Ovary (tissue), 9 donors: Measurements from ENCODE around the gene SMIM38. TPM values are rescaled to one million over a fixed set of nuclear protein-coding genes. Genes with fewer than 3 reads are reported as not detected.

ENCODE experiments used
- DNase-seq, 5 donors: peaks; one replicate each; pipeline ENCODE4 v3.0.0-alpha.2; 2019 to 2020
- H3K27ac ChIP-seq, 2 donors: fragments of 200-600 bp; one replicate each; pipeline versions ENCODE4 v1.5.1 to v1.8.0; 2019 to 2022
- H3K27me3 ChIP-seq: fragments of 200-600 bp; one replicate; pipeline ENCODE4 v1.8.0; 2022
- H3K36me3 ChIP-seq: fragments of 200-600 bp; sonication (generic); one replicate; pipeline ENCODE4 v1.5.1; 2019
- H3K4me1 ChIP-seq: one replicate; pipeline ENCODE4 v1.8.1; 2013; ENCODE audit warnings: mild to moderate bottlenecking, moderate library complexity; ENCODE audit not compliant: insufficient read depth
- H3K4me3 ChIP-seq: fragments of 200-600 bp; sonication (generic); one replicate; pipeline ENCODE4 v1.5.1; 2017
- H3K9me3 ChIP-seq, 2 donors: fragments of 200-600 bp in 1 of 2; sonication (generic) in 1 of 2; one replicate each; pipeline versions ENCODE4 v1.5.1 to v1.8.1; 2013 to 2019; ENCODE audit warnings: mild to moderate bottlenecking in 1 of 2, moderate library complexity in 1 of 2
- EP300 ChIP-seq: sonication (generic); formaldehyde crosslinking; IDR thresholded peaks from one replicate; pipeline ENCODE4 v1.6.1; 2017; ENCODE audit warnings: antibody characterized with exemption
- POLR2A ChIP-seq: fragments of 450-650 bp; IDR thresholded peaks from one replicate; pipeline ENCODE4 v1.6.1; 2017; ENCODE audit warnings: antibody characterized with exemption, mild to moderate bottlenecking, moderate library complexity
- WGBS, 3 donors: extraction: QIAGEN DNeasy Blood & Tissue Kit in 1 of 3; methylation state at CpG; one replicate each; pipeline versions ENCODE4 v1.1.5 to v1.1.7; 2013 to 2017; 5-methylcytosine and 5-hydroxymethylcytosine counted together
- intact Hi-C, 4 donors: fragments of 100-400 bp; cut with DNase I; formaldehyde crosslinking; loops; one replicate each; pipeline versions ENCODE4 v1.11.0 to v1.15.1; 2022 to 2023
- polyA plus RNA-seq, 2 donors: library from polyadenylated mRNA; stranded (reverse); fragments of 200-250 nt in 1 of 2; fragments of 350-450 nt in 1 of 2; fragmentation: Illumina TruSeq in 1 of 2; extraction: RNeasy Lipid Tissue Mini Kit (QIAGEN cat#74804) in 1 of 2; gene quantifications; one replicate each; pipeline ENCODE4 v1.2.3, GENCODE V29; 2013 to 2014
- total RNA-seq, 7 donors: library from RNA; depleted of rRNA in 2 of 7; stranded (reverse); fragments of >200 nt in 2 of 7; fragmentation: NEBNext Ultra II Directional in 3 of 7; extraction: Animal tissue kit (Norgen Biotek cat#: 25700) in 3 of 7; gene quantifications; one replicate each; pipeline versions ENCODE4 v1.1.0 to v1.2.4, GENCODE V29; 2016 to 2023
- TF ChIP-seq, protein P1 (sequence below), 3 donors: fragments of 450-650 bp in 2 of 3; fragments of 200-600 bp in 1 of 3; IDR thresholded peaks; one replicate each; pipeline versions ENCODE4 v1.5.1 to v1.8.0; 2016 to 2022; ENCODE audit warnings: antibody characterized with exemption in 3 of 3, mild to moderate bottlenecking in 1 of 3
- donor health status: DM: no; HTN: no; CAD: no; lungs with moderate emphysema.
- donor health status: DM: no; HTN: no; CAD: no.
- donor health status: Bipolar disorder and iron deficiency.
- donor health status: DM: yes; HTN: yes; CAD: no.
- donor health status: DM: no; HTN: no; CAD: no.
- donor health status: DM: yes; HTN: yes; CAD: no.

Gene SMIM38
- total and polyA plus RNA-seq, 9 donors: 0.43 to 6.3 (median 2.1) TPM

GRCh38 chr11:69166218-69167115, 10.7 kb downstream of the SMIM38 start:
- Histone ChIP-seq H3K4me1 (no peaks in the 10 kb centered on the region), H3K9me3 (no peaks in the 10 kb centered on the region), H3K4me3 (no peak overlapping the region), H3K36me3 (no peaks in the 10 kb centered on the region), H3K27ac (no peak overlapping the region), H3K27me3 (no peaks in the 10 kb centered on the region)
- TF ChIP-seq EP300 (no peak), POLR2A (no peak)
- TF ChIP-seq, protein P1, sequence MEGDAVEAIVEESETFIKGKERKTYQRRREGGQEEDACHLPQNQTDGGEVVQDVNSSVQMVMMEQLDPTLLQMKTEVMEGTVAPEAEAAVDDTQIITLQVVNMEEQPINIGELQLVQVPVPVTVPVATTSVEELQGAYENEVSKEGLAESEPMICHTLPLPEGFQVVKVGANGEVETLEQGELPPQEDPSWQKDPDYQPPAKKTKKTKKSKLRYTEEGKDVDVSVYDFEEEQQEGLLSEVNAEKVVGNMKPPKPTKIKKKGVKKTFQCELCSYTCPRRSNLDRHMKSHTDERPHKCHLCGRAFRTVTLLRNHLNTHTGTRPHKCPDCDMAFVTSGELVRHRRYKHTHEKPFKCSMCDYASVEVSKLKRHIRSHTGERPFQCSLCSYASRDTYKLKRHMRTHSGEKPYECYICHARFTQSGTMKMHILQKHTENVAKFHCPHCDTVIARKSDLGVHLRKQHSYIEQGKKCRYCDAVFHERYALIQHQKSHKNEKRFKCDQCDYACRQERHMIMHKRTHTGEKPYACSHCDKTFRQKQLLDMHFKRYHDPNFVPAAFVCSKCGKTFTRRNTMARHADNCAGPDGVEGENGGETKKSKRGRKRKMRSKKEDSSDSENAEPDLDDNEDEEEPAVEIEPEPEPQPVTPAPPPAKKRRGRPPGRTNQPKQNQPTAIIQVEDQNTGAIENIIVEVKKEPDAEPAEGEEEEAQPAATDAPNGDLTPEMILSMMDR (IDR thresholded peaks at IDR 0.05): no peak
- intact Hi-C loops: no loop called here
- no peak for DNase-seq
- WGBS, 3 donors: 39 to 41% (median 40%) methylated on average over 21 of the region's 21 CpGs

DNA sequence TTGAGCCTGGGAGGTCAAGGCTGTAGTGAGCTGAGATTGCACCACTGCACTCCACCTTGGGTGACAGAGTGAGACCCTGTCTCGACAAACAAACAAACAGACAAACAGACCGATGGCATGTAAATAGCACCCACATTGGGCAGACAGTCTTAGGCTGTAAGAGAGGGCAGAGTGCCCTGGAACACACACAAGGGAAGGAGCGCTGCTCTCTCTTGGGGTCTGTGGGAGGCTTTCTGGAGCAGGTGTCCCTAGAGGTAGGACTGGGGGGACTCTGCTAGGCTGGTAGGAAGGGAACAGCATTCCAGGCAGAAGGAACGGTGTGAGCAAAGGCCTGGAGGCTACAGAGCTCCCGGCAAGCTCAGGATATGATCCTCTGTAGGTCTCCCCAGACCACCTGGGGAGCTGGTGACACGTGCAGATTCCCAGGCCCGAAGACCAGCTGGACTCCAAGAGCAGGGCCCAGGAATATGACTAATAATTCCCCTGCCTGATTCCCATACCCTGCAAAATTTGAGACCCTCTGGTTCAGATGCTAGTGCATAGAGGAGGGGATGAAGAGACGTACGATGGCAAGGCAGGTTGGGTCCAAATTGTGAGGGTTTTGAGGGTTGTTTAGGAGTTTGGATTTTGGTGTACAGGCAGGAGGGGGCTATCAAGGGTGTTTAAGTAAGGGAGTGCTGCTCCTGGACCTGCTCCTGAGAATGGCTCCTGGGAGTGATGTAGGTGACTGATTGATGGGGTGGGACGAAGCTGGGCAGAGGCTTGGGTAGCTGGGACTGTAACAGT, 11.6 kb downstream of the SMIM38 start:
- Histone ChIP-seq H3K27me3 (no peaks in the 10 kb centered on the region), H3K4me1 (no peaks in the 10 kb centered on the region), H3K27ac (no peak overlapping the region), H3K36me3 (no peaks in the 10 kb centered on the region), H3K4me3 (no peak overlapping the region), H3K9me3 (no peaks in the 10 kb centered on the region)
- intact Hi-C loops: no loop called here
- TF ChIP-seq POLR2A: no peak
- TF ChIP-seq, protein P1 (IDR thresholded peaks at IDR 0.05): no peak
- no peak for TF ChIP-seq EP300
- WGBS, 3 donors: 69 to 79% (median 75%) methylated on average over 10 of the region's 10 CpGs
- no peak for DNase-seq

DNA sequence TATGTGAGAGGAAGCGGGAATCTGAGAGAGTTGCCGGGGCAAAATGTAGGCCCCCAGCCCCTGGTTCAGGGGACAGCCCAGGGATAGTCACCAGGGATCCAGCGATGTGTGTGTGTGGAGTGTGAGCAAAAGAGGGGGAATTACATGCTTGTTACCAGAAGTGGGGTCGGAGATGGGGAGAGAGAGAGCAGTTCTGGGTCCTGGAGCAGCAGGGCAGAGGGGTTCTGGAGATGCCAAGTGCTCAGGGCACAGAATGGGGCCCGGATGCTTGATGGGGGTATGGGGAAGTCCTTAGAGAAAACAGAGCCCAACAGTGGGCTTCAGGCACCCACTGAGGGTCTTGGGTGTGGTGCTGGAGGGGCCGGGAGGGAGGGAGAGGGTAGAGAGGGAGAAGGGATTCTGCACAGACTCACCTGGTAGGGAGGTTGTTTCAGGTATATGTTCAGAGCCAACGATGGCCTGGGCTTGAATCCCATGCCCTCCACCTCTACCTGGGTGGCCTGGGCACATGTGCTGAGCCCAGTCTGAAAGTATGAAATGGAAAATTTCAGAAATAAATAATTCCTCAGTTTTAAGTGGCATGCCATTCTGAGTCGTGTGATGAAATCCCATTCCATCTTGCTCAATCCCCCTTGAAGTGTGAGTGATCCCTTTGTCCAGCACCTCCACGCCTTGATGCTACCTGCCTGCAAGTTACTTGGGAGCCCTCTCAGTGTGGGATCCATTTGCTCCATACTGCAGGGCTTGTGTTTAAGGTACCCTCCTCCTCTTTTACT, 12.4 kb downstream of the SMIM38 start:
- Histone ChIP-seq H3K9me3 (no peaks in the 10 kb centered on the region), H3K27me3 (no peaks in the 10 kb centered on the region), H3K4me3 (no peak overlapping the region), H3K27ac (no peak overlapping the region), H3K4me1 (no peaks in the 10 kb centered on the region), H3K36me3 (no peaks in the 10 kb centered on the region)
- no peak for TF ChIP-seq POLR2A
- no peak for TF ChIP-seq EP300
- TF ChIP-seq, protein P1 (IDR thresholded peaks at IDR 0.05): no peak
- DNase-seq: no peak
- 68 to 82% (median 74%) methylated on average over 9 of the region's 9 CpGs for WGBS, 3 donors
- intact Hi-C loops: no loop called here

DNA sequence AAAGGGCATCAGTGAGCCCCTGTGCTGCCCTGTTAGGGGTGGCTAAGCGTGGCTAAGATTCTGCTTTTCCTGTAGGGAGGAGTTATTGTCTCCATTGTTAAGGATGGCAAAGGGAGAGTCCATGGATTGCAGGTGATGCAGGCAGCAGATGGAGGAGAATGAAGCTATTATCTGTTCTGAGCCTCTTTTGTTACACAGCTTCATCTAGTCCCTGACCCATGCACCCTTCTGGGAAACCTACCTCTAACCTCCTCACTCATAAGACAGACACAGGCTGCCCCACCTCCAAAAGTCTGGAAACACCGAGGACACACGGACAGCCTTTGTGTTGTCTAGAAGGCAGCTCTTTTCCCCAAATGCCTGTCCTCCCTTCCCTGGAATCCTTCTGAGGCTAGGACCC, 13.7 kb downstream of the SMIM38 start:
- 91 to 92% (median 92%) methylated on average over 3 of the region's 3 CpGs for WGBS, 3 donors
- DNase-seq: no peak
- intact Hi-C loops: no loop called here
- Histone ChIP-seq H3K27ac (no peak overlapping the region), H3K27me3 (no peaks in the 10 kb centered on the region), H3K9me3 (no peaks in the 10 kb centered on the region), H3K4me1 (no peaks in the 10 kb centered on the region), H3K36me3 (no peaks in the 10 kb centered on the region), H3K4me3 (no peak overlapping the region)
- no peak for TF ChIP-seq POLR2A
- TF ChIP-seq, protein P1 (IDR thresholded peaks at IDR 0.05): no peak
- TF ChIP-seq EP300: no peak
